Stimulated activated memory B cell treated with anti-CD40 and anti-IgM and Interleukin-4, amounts not matched to agents 10 μg/mL and 1 μg/mL and 100 μg/mL, for 72 hours (primary cell): ENCODE results near the gene C2.
A peak's percentile ranks its signal among the peaks of the same experiment; 100 is the strongest.

ENCODE experiments used
- ATAC-seq: fragments of 150-1000 bp; cut with Tn5 transposase; 2 replicates; pipeline ENCODE4 v1.10.0; 2021
- H3K27ac Mint-ChIP-seq: one replicate; pipeline ENCODE4 v1.8.0; 2022; ENCODE audit warnings: mild to moderate bottlenecking, mixed read lengths
- H3K27me3 Mint-ChIP-seq: one replicate; pipeline ENCODE4 v1.8.0; 2022; ENCODE audit warnings: mixed read lengths
- H3K36me3 Mint-ChIP-seq: one replicate; pipeline ENCODE4 v1.8.0; 2022; ENCODE audit warnings: mixed read lengths
- H3K4me1 Mint-ChIP-seq: one replicate; pipeline ENCODE4 v1.8.0; 2022; ENCODE audit warnings: mixed read lengths
- H3K4me3 Mint-ChIP-seq: one replicate; pipeline ENCODE4 v1.8.0; 2022; ENCODE audit warnings: mild to moderate bottlenecking, moderate library complexity, mixed read lengths
- H3K9me3 Mint-ChIP-seq: one replicate; pipeline ENCODE4 v1.8.0; 2022; ENCODE audit warnings: mixed read lengths

Gene C2

DNA sequence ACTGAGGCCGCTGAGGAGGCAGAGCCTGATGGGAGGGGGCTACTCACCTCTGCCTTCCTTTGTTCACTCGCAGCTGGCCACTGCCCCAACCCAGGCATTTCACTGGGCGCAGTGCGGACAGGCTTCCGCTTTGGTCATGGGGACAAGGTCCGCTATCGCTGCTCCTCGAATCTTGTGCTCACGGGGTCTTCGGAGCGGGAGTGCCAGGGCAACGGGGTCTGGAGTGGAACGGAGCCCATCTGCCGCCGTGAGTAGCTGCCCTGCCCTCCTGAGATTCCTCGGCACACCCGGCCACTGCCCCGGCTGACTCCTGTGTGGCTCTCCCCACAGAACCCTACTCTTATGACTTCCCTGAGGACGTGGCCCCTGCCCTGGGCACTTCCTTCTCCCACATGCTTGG lies 6.0 kb downstream of the C2 start:
- H3K4me1 Mint-ChIP-seq = no peaks in the 10 kb centered on the region
- no peak for ATAC-seq
- no peak overlapping the region for H3K27ac Mint-ChIP-seq
- H3K9me3 Mint-ChIP-seq = no peaks in the 10 kb centered on the region
- H3K27me3 Mint-ChIP-seq = peaks cover 15% of the 10 kb centered on the region
- H3K36me3 Mint-ChIP-seq = no peaks in the 10 kb centered on the region
- H3K4me3 Mint-ChIP-seq = no peak overlapping the region

DNA sequence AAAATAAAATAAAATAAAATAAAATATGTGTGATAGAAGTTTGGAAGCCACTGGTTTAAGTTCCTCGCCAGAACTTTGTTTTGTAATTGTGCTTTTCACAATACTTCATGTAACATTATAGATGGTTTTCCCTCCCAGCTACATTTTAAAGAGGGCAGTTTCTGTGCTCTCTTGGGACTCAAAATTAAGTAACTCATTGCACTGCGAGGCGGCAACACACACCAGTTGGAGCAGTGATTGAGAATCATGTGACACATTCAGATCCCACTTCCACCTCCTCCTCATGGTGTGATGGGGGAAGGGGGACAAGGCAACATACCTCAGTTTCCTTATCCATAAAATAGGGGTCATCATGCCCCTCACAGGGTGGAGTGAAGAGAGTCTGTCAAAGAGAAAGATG lies 7.5 kb downstream of the C2 start:
- Mint-ChIP-seq H3K27me3 (peaks cover 15% of the 10 kb centered on the region), H3K9me3 (no peaks in the 10 kb centered on the region), H3K4me3 (no peak overlapping the region), H3K4me1 (no peaks in the 10 kb centered on the region), H3K36me3 (no peaks in the 10 kb centered on the region), H3K27ac (no peak overlapping the region)
- ATAC-seq = no peak

DNA sequence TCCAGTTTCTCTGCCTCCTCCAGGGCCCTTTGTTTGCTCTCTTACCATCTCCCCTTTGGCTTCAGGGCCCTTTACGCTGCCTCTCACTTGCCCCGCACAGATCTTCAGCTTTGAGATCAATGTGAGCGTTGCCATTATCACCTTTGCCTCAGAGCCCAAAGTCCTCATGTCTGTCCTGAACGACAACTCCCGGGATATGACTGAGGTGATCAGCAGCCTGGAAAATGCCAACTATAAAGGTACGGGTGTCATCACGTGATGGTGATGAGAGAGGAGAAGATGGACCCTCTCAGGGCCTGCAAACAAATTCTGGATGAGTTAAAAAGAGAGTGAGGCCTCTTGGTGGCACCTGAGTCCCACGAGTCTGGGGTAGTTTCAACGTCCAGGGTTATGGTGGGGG lies 8.3 kb downstream of the C2 start:
- Mint-ChIP-seq H3K27me3 (peaks cover 15% of the 10 kb centered on the region), H3K36me3 (no peaks in the 10 kb centered on the region), H3K9me3 (no peaks in the 10 kb centered on the region), H3K27ac (no peak overlapping the region), H3K4me1 (no peaks in the 10 kb centered on the region), H3K4me3 (no peak overlapping the region)
- no peak for ATAC-seq

DNA sequence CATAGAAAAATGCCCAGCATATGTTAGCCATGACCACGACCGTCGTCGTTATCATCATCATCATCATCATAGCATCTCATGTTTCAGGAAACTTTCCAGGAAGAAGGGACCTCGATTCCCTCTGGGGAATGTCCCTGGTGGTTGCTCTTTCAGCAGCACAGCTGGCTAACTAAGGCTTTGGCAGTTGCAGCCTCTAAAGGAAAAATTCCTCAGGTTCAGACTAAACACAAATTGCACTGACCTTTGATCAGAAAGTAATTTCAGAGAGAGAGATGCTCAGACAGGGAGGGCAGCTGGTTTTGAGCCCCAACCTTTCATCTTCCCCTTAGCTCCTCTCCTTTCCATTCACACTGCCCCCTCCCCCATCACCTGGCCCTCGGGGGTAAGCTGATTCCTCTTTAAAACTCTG lies 12.7 kb downstream of the C2 start:
- H3K4me3 Mint-ChIP-seq = no peak overlapping the region
- no peak for ATAC-seq
- peaks cover 2% of the 10 kb centered on the region for H3K4me1 Mint-ChIP-seq
- no peaks in the 10 kb centered on the region for H3K36me3 Mint-ChIP-seq
- peaks cover 31% of the 10 kb centered on the region for H3K27me3 Mint-ChIP-seq
- no peak overlapping the region for H3K27ac Mint-ChIP-seq
- no peaks in the 10 kb centered on the region for H3K9me3 Mint-ChIP-seq

DNA sequence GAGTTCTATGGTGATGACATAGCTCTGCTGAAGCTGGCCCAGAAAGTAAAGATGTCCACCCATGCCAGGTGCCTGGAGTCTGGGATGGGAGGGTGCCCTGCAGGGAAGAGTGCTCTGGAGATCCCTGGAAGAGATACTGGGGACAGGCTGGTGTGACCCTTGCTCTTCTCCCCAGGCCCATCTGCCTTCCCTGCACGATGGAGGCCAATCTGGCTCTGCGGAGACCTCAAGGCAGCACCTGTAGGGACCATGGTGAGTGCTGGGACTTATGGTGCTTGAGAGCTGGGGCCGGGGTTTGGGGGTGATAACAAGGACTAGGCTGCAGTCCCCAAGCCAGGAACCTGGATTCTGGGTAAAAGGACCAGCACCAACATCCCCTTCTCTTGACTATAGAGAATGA lies 16.2 kb downstream of the C2 start:
- Mint-ChIP-seq H3K9me3 (no peaks in the 10 kb centered on the region), H3K27me3 (peaks cover 36% of the 10 kb centered on the region), H3K36me3 (no peaks in the 10 kb centered on the region), H3K27ac (no peak overlapping the region), H3K4me1 (peaks cover 7% of the 10 kb centered on the region), H3K4me3 (no peak overlapping the region)
- no peak for ATAC-seq

DNA sequence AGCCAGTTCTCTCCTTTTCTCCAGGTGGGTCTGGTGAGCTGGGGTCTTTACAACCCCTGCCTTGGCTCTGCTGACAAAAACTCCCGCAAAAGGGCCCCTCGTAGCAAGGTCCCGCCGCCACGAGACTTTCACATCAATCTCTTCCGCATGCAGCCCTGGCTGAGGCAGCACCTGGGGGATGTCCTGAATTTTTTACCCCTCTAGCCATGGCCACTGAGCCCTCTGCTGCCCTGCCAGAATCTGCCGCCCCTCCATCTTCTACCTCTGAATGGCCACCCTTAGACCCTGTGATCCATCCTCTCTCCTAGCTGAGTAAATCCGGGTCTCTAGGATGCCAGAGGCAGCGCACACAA lies 17.6 kb downstream of the C2 start:
- no peak for ATAC-seq
- peaks cover 7% of the 10 kb centered on the region for H3K4me1 Mint-ChIP-seq
- peaks cover 36% of the 10 kb centered on the region for H3K27me3 Mint-ChIP-seq
- no peak overlapping the region for H3K27ac Mint-ChIP-seq
- H3K36me3 Mint-ChIP-seq = no peaks in the 10 kb centered on the region
- no peaks in the 10 kb centered on the region for H3K9me3 Mint-ChIP-seq
- H3K4me3 Mint-ChIP-seq = no peak overlapping the region

GRCh38 chr6:31945507-31946369 lies 18.2 kb downstream of the C2 start, which contains the start of gene CFB:
TSS of gene CFB (plus strand) at chr6:31946095. CDS start at chr6:31946222, 127 bp downstream.
- Mint-ChIP-seq H3K27me3 (peaks cover 36% of the 10 kb centered on the region), H3K4me1 (peaks cover 7% of the 10 kb centered on the region), H3K9me3 (no peaks in the 10 kb centered on the region), H3K27ac (no peak within 1 kb of the TSS), H3K4me3 (no peak within 1 kb of the TSS), H3K36me3 (no peaks in the 10 kb centered on the region)
- ATAC-seq = no peak

GRCh38 chr6:31946370-31946885 lies 18.9 kb downstream of the C2 start:
- no peak overlapping the region for H3K27ac Mint-ChIP-seq
- peaks cover 7% of the 10 kb centered on the region for H3K4me1 Mint-ChIP-seq
- H3K36me3 Mint-ChIP-seq = no peaks in the 10 kb centered on the region
- H3K4me3 Mint-ChIP-seq = no peak overlapping the region
- H3K27me3 Mint-ChIP-seq = peaks cover 36% of the 10 kb centered on the region
- H3K9me3 Mint-ChIP-seq = no peaks in the 10 kb centered on the region
- no peak for ATAC-seq

DNA sequence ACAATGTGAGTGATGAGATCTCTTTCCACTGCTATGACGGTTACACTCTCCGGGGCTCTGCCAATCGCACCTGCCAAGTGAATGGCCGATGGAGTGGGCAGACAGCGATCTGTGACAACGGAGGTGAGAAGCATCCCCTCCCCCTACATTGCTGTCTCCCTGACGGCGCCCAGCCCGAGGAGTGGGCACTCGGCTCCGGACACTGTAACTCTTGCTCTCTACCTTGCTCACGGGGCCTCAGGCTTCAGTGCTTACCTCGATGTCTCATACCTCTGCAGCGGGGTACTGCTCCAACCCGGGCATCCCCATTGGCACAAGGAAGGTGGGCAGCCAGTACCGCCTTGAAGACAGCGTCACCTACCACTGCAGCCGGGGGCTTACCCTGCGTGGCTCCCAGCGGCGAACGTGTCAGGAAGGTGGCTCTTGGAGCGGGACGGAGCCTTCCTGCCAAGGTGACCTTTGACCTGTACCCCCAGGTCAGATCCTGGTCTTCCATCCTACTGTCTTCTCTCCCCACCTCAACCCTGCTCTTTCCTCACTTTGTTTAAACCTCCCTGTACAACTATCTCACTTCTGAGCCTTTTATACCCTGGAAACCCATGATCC lies 19.7 kb downstream of the C2 start:
- H3K4me1 Mint-ChIP-seq = peaks cover 7% of the 10 kb centered on the region
- no peak overlapping the region for H3K4me3 Mint-ChIP-seq
- no peaks in the 10 kb centered on the region for H3K36me3 Mint-ChIP-seq
- peaks cover 33% of the 10 kb centered on the region for H3K27me3 Mint-ChIP-seq
- H3K27ac Mint-ChIP-seq = no peak overlapping the region
- no peaks in the 10 kb centered on the region for H3K9me3 Mint-ChIP-seq
- ATAC-seq = no peak

DNA sequence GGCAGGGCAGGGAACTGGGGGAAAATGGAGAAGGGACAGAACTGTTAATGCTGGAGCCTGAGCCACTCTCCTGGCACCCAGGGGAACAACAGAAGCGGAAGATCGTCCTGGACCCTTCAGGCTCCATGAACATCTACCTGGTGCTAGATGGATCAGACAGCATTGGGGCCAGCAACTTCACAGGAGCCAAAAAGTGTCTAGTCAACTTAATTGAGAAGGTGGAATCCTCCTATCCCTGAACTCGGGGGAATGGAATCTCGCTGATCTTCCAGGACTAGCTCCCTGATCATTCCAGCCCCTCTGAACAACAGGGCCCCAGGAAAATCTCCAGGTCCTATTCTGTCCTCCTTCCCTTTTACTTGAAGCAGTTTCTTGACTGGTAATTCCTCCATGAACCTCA lies 20.3 kb downstream of the C2 start:
- no peak for ATAC-seq
- H3K9me3 Mint-ChIP-seq = no peaks in the 10 kb centered on the region
- H3K36me3 Mint-ChIP-seq = peaks cover 3% of the 10 kb centered on the region
- H3K4me3 Mint-ChIP-seq = no peak overlapping the region
- peaks cover 7% of the 10 kb centered on the region for H3K4me1 Mint-ChIP-seq
- peaks cover 26% of the 10 kb centered on the region for H3K27me3 Mint-ChIP-seq
- H3K27ac Mint-ChIP-seq = no peak overlapping the region

- no peak for ATAC-seq
- H3K27ac Mint-ChIP-seq = no peak overlapping the region
- H3K27me3 Mint-ChIP-seq = peaks cover 22% of the 10 kb centered on the region
- H3K36me3 Mint-ChIP-seq = peaks cover 8% of the 10 kb centered on the region
- no peaks in the 10 kb centered on the region for H3K9me3 Mint-ChIP-seq
- no peak overlapping the region for H3K4me3 Mint-ChIP-seq
- peaks cover 7% of the 10 kb centered on the region for H3K4me1 Mint-ChIP-seq
These were observed 20.8 kb downstream of the C2 start for GRCh38 chr6:31948306-31948705.

- no peak for ATAC-seq
- Mint-ChIP-seq H3K36me3 (peaks cover 13% of the 10 kb centered on the region), H3K27me3 (peaks cover 16% of the 10 kb centered on the region), H3K9me3 (no peaks in the 10 kb centered on the region), H3K4me3 (no peak overlapping the region), H3K4me1 (peaks cover 7% of the 10 kb centered on the region), H3K27ac (no peak overlapping the region)
These were observed 21.4 kb downstream of the C2 start for GRCh38 chr6:31948753-31949413.

DNA sequence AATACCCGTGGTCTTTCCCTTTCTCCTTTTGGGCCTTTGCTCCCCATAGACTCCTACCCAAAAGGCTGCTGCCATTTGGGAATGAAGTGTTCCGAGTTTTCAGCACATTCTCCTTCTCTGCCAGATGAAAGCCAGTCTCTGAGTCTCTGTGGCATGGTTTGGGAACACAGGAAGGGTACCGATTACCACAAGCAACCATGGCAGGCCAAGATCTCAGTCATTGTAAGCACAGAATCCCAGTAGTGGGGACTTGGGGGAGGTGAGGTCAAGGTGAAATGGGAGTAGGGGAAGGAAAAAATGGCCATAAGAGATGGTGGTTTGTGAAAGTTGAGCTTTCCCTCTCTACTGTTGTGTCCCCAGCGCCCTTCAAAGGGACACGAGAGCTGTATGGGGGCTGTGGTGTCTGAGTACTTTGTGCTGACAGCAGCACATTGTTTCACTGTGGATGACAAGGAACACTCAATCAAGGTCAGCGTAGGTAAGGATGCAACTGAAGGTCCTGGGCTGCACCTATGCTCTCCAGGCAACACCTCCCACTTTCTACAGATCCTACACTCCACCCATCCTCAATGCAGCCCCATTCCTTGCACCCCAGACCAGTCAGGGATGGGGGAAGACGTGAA lies 22.5 kb downstream of the C2 start:
- no peak for ATAC-seq
- Mint-ChIP-seq H3K27me3 (peaks cover 7% of the 10 kb centered on the region), H3K4me1 (peaks cover 7% of the 10 kb centered on the region), H3K36me3 (peaks cover 25% of the 10 kb centered on the region), H3K4me3 (no peak overlapping the region), H3K9me3 (no peaks in the 10 kb centered on the region), H3K27ac (no peak overlapping the region)

DNA sequence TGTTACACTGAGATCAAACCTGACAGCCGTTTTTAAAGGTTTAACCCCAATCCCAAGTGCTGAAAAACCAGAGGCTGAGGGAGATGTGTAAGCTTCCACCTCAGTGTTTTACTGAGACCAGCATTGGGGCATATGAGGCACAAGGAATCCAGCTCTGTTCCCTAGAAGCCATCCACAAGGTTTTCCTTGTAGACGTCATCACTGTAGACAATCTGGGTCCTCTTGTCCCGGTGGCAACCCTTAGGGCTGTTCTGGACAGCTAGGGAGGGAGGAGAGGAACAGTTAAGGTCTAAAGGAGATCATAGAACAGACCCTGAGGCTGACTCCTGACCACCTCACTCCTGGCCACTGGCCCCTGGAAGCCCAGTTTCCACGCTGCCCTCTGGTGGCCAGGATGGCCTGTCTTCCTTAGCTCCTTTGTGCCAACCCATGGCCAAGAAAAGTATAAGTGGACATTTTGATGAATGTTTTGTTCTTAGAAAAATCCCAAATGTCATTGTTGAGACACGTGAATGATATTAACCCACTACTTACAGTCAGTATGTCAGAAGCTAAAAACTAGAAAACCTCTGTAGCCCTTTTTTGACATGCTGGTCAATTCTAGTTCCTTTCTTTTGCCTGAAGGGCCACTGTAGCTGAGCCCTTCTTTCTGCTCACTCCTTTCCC lies 24.8 kb downstream of the C2 start:
- peak overlapping the region; percentile 18 for H3K27ac Mint-ChIP-seq
- H3K27me3 Mint-ChIP-seq = no peaks in the 10 kb centered on the region
- ATAC-seq = peak; percentile 59
- peaks cover 2% of the 10 kb centered on the region for H3K4me1 Mint-ChIP-seq
- H3K36me3 Mint-ChIP-seq = peaks cover 36% of the 10 kb centered on the region
- no peaks in the 10 kb centered on the region for H3K9me3 Mint-ChIP-seq
- H3K4me3 Mint-ChIP-seq = no peak overlapping the region

DNA sequence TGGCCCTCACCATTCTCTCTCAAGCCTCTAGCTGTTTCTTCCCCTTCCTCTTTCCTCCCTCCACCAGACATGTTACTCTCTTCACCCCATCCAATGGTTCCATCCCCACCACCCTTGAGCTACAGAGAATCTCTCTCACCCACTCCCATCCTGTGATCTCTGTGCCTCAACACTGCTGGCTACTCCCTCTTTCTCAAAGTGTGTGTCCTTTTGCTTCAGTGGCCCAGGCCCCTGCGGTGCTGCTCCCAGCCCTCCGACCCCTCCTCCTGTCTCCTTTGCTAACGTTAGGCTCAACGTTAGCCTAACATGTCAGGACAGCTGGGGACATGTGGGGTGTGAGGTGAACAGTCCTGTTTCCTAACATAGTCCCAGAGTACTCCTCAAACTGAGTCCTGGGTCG lies 25.4 kb downstream of the C2 start:
- Mint-ChIP-seq H3K27me3 (no peaks in the 10 kb centered on the region), H3K4me3 (no peak overlapping the region), H3K27ac (peak overlapping the region; percentile 18), H3K36me3 (peaks cover 36% of the 10 kb centered on the region), H3K9me3 (no peaks in the 10 kb centered on the region), H3K4me1 (peaks cover 8% of the 10 kb centered on the region)
- ATAC-seq = no peak
